H9 (cell line): ENCODE measurements around the gene PMEPA1. TPM values are rescaled to one million over a fixed set of nuclear protein-coding genes. Genes with fewer than 3 reads are reported as not detected.
A peak's percentile ranks its signal among the peaks of the same experiment; 100 is the strongest.

Experiments used
- DNase-seq: peaks from one replicate; pipeline ENCODE4 v3.0.0-alpha.2; 2017
- H2AFZ ChIP-seq: one replicate; pipeline ENCODE4 v1.6.1; 2013; ENCODE audit warnings: mild to moderate bottlenecking, low read length, control low read depth, moderate library complexity
- H2AK5ac ChIP-seq: 2 replicates; pipeline ENCODE4 v1.6.1; 2013; ENCODE audit warnings: low read length, control low read depth, mixed read lengths; ENCODE audit not compliant: insufficient read length
- H2BK120ac ChIP-seq: one replicate; pipeline ENCODE4 v1.6.1; 2013; ENCODE audit warnings: low read depth, mild to moderate bottlenecking, low read length, control low read depth, inconsistent platforms; ENCODE audit not compliant: poor library complexity, severe bottlenecking
- H2BK12ac ChIP-seq: 2 replicates; pipeline ENCODE4 v1.6.1; 2013; ENCODE audit warnings: low read length, control low read depth, mixed read lengths, low read depth; ENCODE audit not compliant: insufficient read length
- H2BK15ac ChIP-seq: 2 replicates; pipeline ENCODE4 v1.6.1; 2013; ENCODE audit warnings: low read depth, low read length, control low read depth
- H2BK20ac ChIP-seq: one replicate; pipeline ENCODE4 v1.6.1; 2013; ENCODE audit warnings: low read depth, mild to moderate bottlenecking, low read length, control low read depth, inconsistent platforms; ENCODE audit not compliant: poor library complexity, severe bottlenecking
- H2BK5ac ChIP-seq: 2 replicates; pipeline ENCODE4 v1.6.1; 2013; ENCODE audit warnings: low read length, control low read depth, mixed read lengths; ENCODE audit not compliant: insufficient read length
- H3K14ac ChIP-seq: 2 replicates; pipeline ENCODE4 v1.6.1; 2013; ENCODE audit warnings: low read length, control low read depth; ENCODE audit not compliant: insufficient read depth
- H3K18ac ChIP-seq: 2 replicates; pipeline ENCODE4 v1.6.1; 2013; ENCODE audit warnings: low read depth, mild to moderate bottlenecking, mixed read lengths, low read length, control low read depth; ENCODE audit not compliant: insufficient read length
- H3K23ac ChIP-seq: 2 replicates; pipeline ENCODE4 v1.6.1; 2013; ENCODE audit warnings: low read length, control low read depth, mixed read lengths, low read depth; ENCODE audit not compliant: insufficient read length
- H3K23me2 ChIP-seq: 2 replicates; pipeline ENCODE4 v1.6.1; 2013; ENCODE audit warnings: low read depth, mild to moderate bottlenecking, mixed read lengths, low read length, control low read depth; ENCODE audit not compliant: insufficient read length, poor library complexity, severe bottlenecking
- H3K27ac ChIP-seq: 2 replicates; pipeline ENCODE4 v1.5.1; 2013; ENCODE audit warnings: low read length, control low read depth, mixed read lengths, low read depth; ENCODE audit not compliant: insufficient read length
- H3K27me3 ChIP-seq: 2 replicates; pipeline ENCODE4 v1.6.1; 2013; ENCODE audit warnings: low read length, control low read depth, inconsistent platforms; ENCODE audit not compliant: insufficient read depth
- H3K4ac ChIP-seq: 2 replicates; pipeline ENCODE4 v1.6.1; 2013; ENCODE audit warnings: low read depth, mild to moderate bottlenecking, control low read depth, inconsistent platforms, low read length, moderate library complexity
- H3K4me1 ChIP-seq: 2 replicates; pipeline ENCODE4 v1.6.1; 2013; ENCODE audit warnings: low read length, control low read depth, inconsistent platforms; ENCODE audit not compliant: insufficient read depth
- H3K4me2 ChIP-seq: 2 replicates; pipeline ENCODE4 v1.6.1; 2013; ENCODE audit warnings: low read length, control low read depth, mixed read lengths; ENCODE audit not compliant: insufficient read length, insufficient read depth
- H3K56ac ChIP-seq: 2 replicates; pipeline ENCODE4 v1.6.1; 2013; ENCODE audit warnings: low read depth, mild to moderate bottlenecking, mixed read lengths, low read length, control low read depth; ENCODE audit not compliant: insufficient read length
- H3K79me1 ChIP-seq: 2 replicates; pipeline ENCODE4 v1.6.1; 2013; ENCODE audit warnings: low read depth, mild to moderate bottlenecking, moderate library complexity, low read length, control low read depth, inconsistent platforms; ENCODE audit not compliant: insufficient read depth, poor library complexity, severe bottlenecking
- H3K79me2 ChIP-seq: 2 replicates; pipeline ENCODE4 v1.6.1; 2013; ENCODE audit warnings: low read length, control low read depth, inconsistent platforms; ENCODE audit not compliant: insufficient read depth
- H3K9ac ChIP-seq: 2 replicates; pipeline ENCODE4 v1.6.1; 2013; ENCODE audit warnings: low read length, control low read depth, mixed read lengths; ENCODE audit not compliant: insufficient read length; ENCODE audit errors: extremely low read depth
- H3K9me3 ChIP-seq: one replicate; pipeline ENCODE4 v1.6.1; 2013; ENCODE audit warnings: low read depth, low read length, inconsistent platforms; ENCODE audit not compliant: control insufficient read depth
- H3T11ph ChIP-seq: one replicate; pipeline ENCODE4 v1.6.1; 2013; ENCODE audit warnings: mild to moderate bottlenecking, low read length, control low read depth, inconsistent platforms
- H4K20me1 ChIP-seq: one replicate; pipeline ENCODE4 v1.6.1; 2013; ENCODE audit not compliant: control insufficient read depth, insufficient read length, insufficient read depth
- H4K5ac ChIP-seq: 2 replicates; pipeline ENCODE4 v1.6.1; 2013; ENCODE audit warnings: low read depth, mild to moderate bottlenecking, mixed read lengths, low read length, control low read depth; ENCODE audit not compliant: insufficient read length
- H4K8ac ChIP-seq: replicated peaks from 2 replicates; pipeline ENCODE4 v1.6.1; 2013; ENCODE audit warnings: low read length, control low read depth, mixed read lengths, low read depth; ENCODE audit not compliant: insufficient read length
- H4K91ac ChIP-seq: 2 replicates; pipeline ENCODE4 v1.6.1; 2013; ENCODE audit warnings: low read depth, mild to moderate bottlenecking, moderate library complexity, mixed read lengths, low read length, control low read depth; ENCODE audit not compliant: insufficient read length
- H3K27ac Mint-ChIP-seq, 3 experiments: 2 replicates in 2 of 3; 3 replicates in 1 of 3; pipeline ENCODE4 v1.8.0; 2020 to 2021; ENCODE audit warnings: mixed read lengths in 3 of 3, mild to moderate bottlenecking in 1 of 3, moderate library complexity in 1 of 3
- H3K27me3 Mint-ChIP-seq: 2 replicates; pipeline ENCODE4 v1.8.0; 2021; ENCODE audit warnings: low read depth, mild to moderate bottlenecking, moderate library complexity, mixed read lengths
- H3K36me3 Mint-ChIP-seq, 3 experiments: 2 replicates in 2 of 3; 3 replicates in 1 of 3; pipeline ENCODE4 v1.8.0; 2020 to 2021; ENCODE audit warnings: low read depth in 3 of 3, mixed read lengths in 3 of 3; ENCODE audit not compliant: insufficient read depth in 1 of 3
- H3K4me1 Mint-ChIP-seq, 2 experiments: 2 replicates each; pipeline ENCODE4 v1.8.0; 2020; ENCODE audit warnings: mixed read lengths in 2 of 2
- H3K4me3 Mint-ChIP-seq, 2 experiments: 2 replicates in 1 of 2; 3 replicates in 1 of 2; pipeline ENCODE4 v1.8.0; 2020 to 2021; ENCODE audit warnings: mild to moderate bottlenecking in 2 of 2, mixed read lengths in 2 of 2, moderate library complexity in 1 of 2
- H3K9me3 Mint-ChIP-seq, 2 experiments: 2 replicates in 1 of 2; 3 replicates in 1 of 2; pipeline ENCODE4 v1.8.0; 2020; ENCODE audit warnings: mild to moderate bottlenecking in 2 of 2, mixed read lengths in 2 of 2, moderate library complexity in 1 of 2
- CTCF ChIP-seq: fragments of 200-600 bp; sonication (generic); conservative IDR thresholded peaks from 3 replicates; pipeline ENCODE4 v1.8.0; 2021; ENCODE audit warnings: antibody characterized with exemption, mild to moderate bottlenecking
- WGBS: extraction: QIAGEN DNeasy Blood & Tissue Kit; methylation state at CpG from one replicate; pipeline ENCODE4 v1.1.7; 2013; ENCODE audit warnings: missing lambda C conversion rate, low lambda C conversion rate, mixed read lengths; ENCODE audit not compliant: insufficient read length; ENCODE audit errors: extremely low coverage; 5-methylcytosine and 5-hydroxymethylcytosine counted together
- total RNA-seq: library from RNA; stranded (reverse); gene quantifications from 2 replicates; pipeline ENCODE4 v1.2.1, GENCODE V29; 2021

The PMEPA1 gene
- total RNA-seq, 1 experiment from 2014 or later = 34.6 TPM

GRCh38 chr20:57610261-57610952 lies 99.4 kb downstream of the PMEPA1 start:
- Histone ChIP-seq H4K91ac (no peak overlapping the region), H3K4me1 (no peaks in the 10 kb centered on the region), H2BK120ac (no peak overlapping the region), H4K5ac (no peak overlapping the region), H3K4me2 (no peak overlapping the region), H2AK5ac (no peak overlapping the region), H3K23me2 (no peaks in the 10 kb centered on the region), H3K56ac (no peak overlapping the region), H3K9ac (no peak overlapping the region), H3K27ac (no peak overlapping the region), H4K20me1 (no peaks in the 10 kb centered on the region), H2AFZ (no peak overlapping the region), H2BK20ac (no peak overlapping the region), H3K18ac (no peak overlapping the region), H4K8ac (no peak overlapping the region), H2BK15ac (no peak overlapping the region), H3K9me3 (no peaks in the 10 kb centered on the region), H3K4ac (no peak overlapping the region), H3K27me3 (no peaks in the 10 kb centered on the region), H3K79me1 (no peaks in the 10 kb centered on the region), H3T11ph (no peak overlapping the region), H2BK5ac (no peak overlapping the region), H3K14ac (no peak overlapping the region), H3K79me2 (no peaks in the 10 kb centered on the region), H3K23ac (no peak overlapping the region), H2BK12ac (no peak overlapping the region)
- H3K27me3 Mint-ChIP-seq = peaks cover 3% of the 10 kb centered on the region; the same call in 1 of the 2 replicates
- no peak for TF ChIP-seq CTCF
- H3K27ac Mint-ChIP-seq = peak overlapping the region in 2 of 3 experiments; percentile 70 to 74; a peak in 2 of 7 replicates
- peaks cover 6 to 10% of the 10 kb centered on the region in 2 experiments for H3K4me1 Mint-ChIP-seq
- H3K4me3 Mint-ChIP-seq = no peak overlapping the region
- no peak for DNase-seq
- H3K36me3 Mint-ChIP-seq = no peaks in the 10 kb centered on the region
- WGBS = no CpG with 5 or more reads among the region's 18 CpGs
- no peaks in the 10 kb centered on the region for H3K9me3 Mint-ChIP-seq
